ENCODE data around the gene TNFRSF21. TPM values are rescaled to one million over a fixed set of nuclear protein-coding genes. Genes with fewer than 3 reads are reported as not detected.
"Not testable (repeated sequence)": the region's sequence is repeated elsewhere in the genome, so short reads cannot be mapped to it uniquely, and the experiment has no call there.

The TNFRSF21 gene
- total RNA-seq, 2 experiments from 2014 or later: 2.3 to 2.5 TPM

- intact Hi-C loops (cut with micrococcal nuclease): no loop called here
- ATAC-seq: no peak
- no peak for TF ChIP-seq CTCF (IDR thresholded peaks at IDR 0.05)
- H3K27me3 Mint-ChIP-seq: peaks cover 38% of the 10 kb centered on the region
- H3K27ac Mint-ChIP-seq: no peak overlapping the region
- peaks cover 5% of the 10 kb centered on the region for H3K4me1 Mint-ChIP-seq (ENCODE audit: low read depth)
- no peak for DNase-seq
- ChIA-PET POLR2A (no interaction called here), CTCF (interaction anchor here (0.8 kb wide), 1 partner anchor 8 kb away, joined by 4 read pairs; the partner anchor contains the start of gene TNFRSF21)
- H3K9me3 Mint-ChIP-seq: no peaks in the 10 kb centered on the region
- no peaks in the 10 kb centered on the region for H3K36me3 Mint-ChIP-seq (ENCODE audit: low read depth)
- no peak overlapping the region for H3K4me3 Mint-ChIP-seq
These were observed 8.7 kb upstream of the TNFRSF21 start for GRCh38 chr6:47318236-47318989.

GRCh38 chr6:47315181-47315580, 5.5 kb upstream of the TNFRSF21 start:
- H3K4me1 Mint-ChIP-seq (ENCODE audit: low read depth); H3K9me3 Mint-ChIP-seq; DNase-seq; intact Hi-C loops (cut with micrococcal nuclease); H3K36me3 Mint-ChIP-seq (ENCODE audit: low read depth); CTCF ChIA-PET; ATAC-seq; POLR2A ChIA-PET; H3K4me3 Mint-ChIP-seq; H3K27ac Mint-ChIP-seq: not testable (repeated sequence)
- H3K27me3 Mint-ChIP-seq: peaks cover 34% of the 10 kb centered on the region

- Mint-ChIP-seq H3K27ac (no peak overlapping the region), H3K36me3 (ENCODE audit: low read depth) (no peaks in the 10 kb centered on the region), H3K9me3 (no peaks in the 10 kb centered on the region), H3K27me3 (peaks cover 38% of the 10 kb centered on the region), H3K4me1 (ENCODE audit: low read depth) (peaks cover 8% of the 10 kb centered on the region), H3K4me3 (peak overlapping the region; percentile 71)
- ChIA-PET CTCF (interaction anchor here (0.6 to 3.4 kb wide), 10 partner anchors 8 to 217 kb away, joined by 3 to 37 read pairs (median 3); no protein-coding TSS in a partner anchor), POLR2A (no interaction called here)
- intact Hi-C loops (cut with micrococcal nuclease): loop anchor here (5.0 kb wide), 1 partner anchor 213 kb away; no protein-coding TSS in a partner anchor
- DNase-seq (no peak), ATAC-seq (peak; percentile 9)
- peak; percentile 24 for TF ChIP-seq CTCF (IDR thresholded peaks at IDR 0.05)
These were observed 401 bp upstream of the TNFRSF21 start for GRCh38 chr6:47310131-47310480.

- POLR2A ChIA-PET: no interaction called here
- H3K36me3 Mint-ChIP-seq (ENCODE audit: low read depth): no peaks in the 10 kb centered on the region
- no peak overlapping the region for H3K27ac Mint-ChIP-seq
- no peak for TF ChIP-seq CTCF (IDR thresholded peaks at IDR 0.05)
- peak overlapping the region; percentile 71 for H3K4me3 Mint-ChIP-seq
- DNase-seq: peak; percentile 15
- H3K27me3 Mint-ChIP-seq: peaks cover 38% of the 10 kb centered on the region
- no peak for ATAC-seq
- CTCF ChIA-PET: interaction anchor here (1.0 to 3.4 kb wide), 4 partner anchors 31 to 260 kb away, joined by 3 to 37 read pairs (median 4); no protein-coding TSS in a partner anchor
- intact Hi-C loops (cut with micrococcal nuclease): loop anchor here (5.0 kb wide), 1 partner anchor 461 kb away; no protein-coding TSS in a partner anchor
- H3K9me3 Mint-ChIP-seq: no peaks in the 10 kb centered on the region
- peaks cover 8% of the 10 kb centered on the region for H3K4me1 Mint-ChIP-seq (ENCODE audit: low read depth)
These were observed 984 bp downstream of the TNFRSF21 start for GRCh38 chr6:47308552-47309290.

- no peak for TF ChIP-seq CTCF (IDR thresholded peaks at IDR 0.05)
- intact Hi-C loops (cut with micrococcal nuclease): loop anchor here (5.0 kb wide), 1 partner anchor 461 kb away; no protein-coding TSS in a partner anchor
- H3K4me1 Mint-ChIP-seq (ENCODE audit: low read depth): peaks cover 8% of the 10 kb centered on the region
- no peak overlapping the region for H3K27ac Mint-ChIP-seq
- CTCF ChIA-PET: interaction anchor here (1.0 to 3.4 kb wide), 4 partner anchors 171 to 460 kb away, joined by 3 to 37 read pairs (median 3); no protein-coding TSS in a partner anchor
- H3K4me3 Mint-ChIP-seq: peak overlapping the region; percentile 71
- no peaks in the 10 kb centered on the region for H3K36me3 Mint-ChIP-seq (ENCODE audit: low read depth)
- no peak for ATAC-seq
- H3K27me3 Mint-ChIP-seq: peaks cover 35% of the 10 kb centered on the region
- no peak for DNase-seq
- H3K9me3 Mint-ChIP-seq: no peaks in the 10 kb centered on the region
- POLR2A ChIA-PET: no interaction called here
These were observed 1.5 kb downstream of the TNFRSF21 start for GRCh38 chr6:47308198-47308517.

Data from activated CD8-positive, alpha-beta T cell treated with anti-CD3 and anti-CD28 coated beads for 36 hours (primary cell).